Mesothelial cell of epicardium (in vitro differentiated cells): Measurements from ENCODE around the gene HMCN1. TPM values are rescaled to one million over a fixed set of nuclear protein-coding genes. Genes with fewer than 3 reads are reported as not detected.

Experiments
- DNase-seq, 2 experiments: peaks; one replicate each; pipeline ENCODE4 v3.0.0; 2021; ENCODE audit warnings: low spot score in 2 of 2; ENCODE audit not compliant: unreplicated experiment in 2 of 2
- H3K27ac Mint-ChIP-seq: 2 replicates; pipeline ENCODE4 v1.8.0; 2021; ENCODE audit warnings: mixed read lengths
- H3K27me3 Mint-ChIP-seq: 2 replicates; pipeline ENCODE4 v1.8.0; 2021; ENCODE audit warnings: low read depth, mixed read lengths
- H3K36me3 Mint-ChIP-seq: 2 replicates; pipeline ENCODE4 v1.8.0; 2021; ENCODE audit warnings: mixed read lengths
- H3K4me1 Mint-ChIP-seq: 2 replicates; pipeline ENCODE4 v1.8.0; 2021; ENCODE audit warnings: mixed read lengths
- H3K4me3 Mint-ChIP-seq: 2 replicates; pipeline ENCODE4 v1.8.0; 2021; ENCODE audit warnings: mild to moderate bottlenecking, moderate library complexity, mixed read lengths
- H3K9me3 Mint-ChIP-seq: 2 replicates; pipeline ENCODE4 v1.8.0; 2021; ENCODE audit warnings: mixed read lengths
- total RNA-seq: library from RNA; stranded (reverse); gene quantifications from 3 replicates; pipeline ENCODE4 v1.2.1, GENCODE V29; 2021
- TF ChIP-seq, protein P1 (sequence below): fragments of 200-600 bp; sonication (generic); IDR thresholded peaks from one replicate; pipeline ENCODE4 v1.5.0; 2021; ENCODE audit warnings: antibody characterized with exemption; ENCODE audit not compliant: unreplicated experiment

The HMCN1 gene
- total RNA-seq, 1 donor from 2014 or later = 48.8 TPM

- H3K4me1 Mint-ChIP-seq = peaks cover 12% of the 10 kb centered on the region
- no peak overlapping the region for H3K27ac Mint-ChIP-seq
- DNase-seq = no peak
- H3K27me3 Mint-ChIP-seq = peaks cover 1% of the 10 kb centered on the region
- TF ChIP-seq, protein P1, sequence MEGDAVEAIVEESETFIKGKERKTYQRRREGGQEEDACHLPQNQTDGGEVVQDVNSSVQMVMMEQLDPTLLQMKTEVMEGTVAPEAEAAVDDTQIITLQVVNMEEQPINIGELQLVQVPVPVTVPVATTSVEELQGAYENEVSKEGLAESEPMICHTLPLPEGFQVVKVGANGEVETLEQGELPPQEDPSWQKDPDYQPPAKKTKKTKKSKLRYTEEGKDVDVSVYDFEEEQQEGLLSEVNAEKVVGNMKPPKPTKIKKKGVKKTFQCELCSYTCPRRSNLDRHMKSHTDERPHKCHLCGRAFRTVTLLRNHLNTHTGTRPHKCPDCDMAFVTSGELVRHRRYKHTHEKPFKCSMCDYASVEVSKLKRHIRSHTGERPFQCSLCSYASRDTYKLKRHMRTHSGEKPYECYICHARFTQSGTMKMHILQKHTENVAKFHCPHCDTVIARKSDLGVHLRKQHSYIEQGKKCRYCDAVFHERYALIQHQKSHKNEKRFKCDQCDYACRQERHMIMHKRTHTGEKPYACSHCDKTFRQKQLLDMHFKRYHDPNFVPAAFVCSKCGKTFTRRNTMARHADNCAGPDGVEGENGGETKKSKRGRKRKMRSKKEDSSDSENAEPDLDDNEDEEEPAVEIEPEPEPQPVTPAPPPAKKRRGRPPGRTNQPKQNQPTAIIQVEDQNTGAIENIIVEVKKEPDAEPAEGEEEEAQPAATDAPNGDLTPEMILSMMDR = no peak
- H3K36me3 Mint-ChIP-seq = no peaks in the 10 kb centered on the region
- no peak overlapping the region for H3K4me3 Mint-ChIP-seq
- H3K9me3 Mint-ChIP-seq = peaks cover 13% of the 10 kb centered on the region
Measured at GRCh38 chr1:186228749-186229148, 494.6 kb downstream of the HMCN1 start.

DNA sequence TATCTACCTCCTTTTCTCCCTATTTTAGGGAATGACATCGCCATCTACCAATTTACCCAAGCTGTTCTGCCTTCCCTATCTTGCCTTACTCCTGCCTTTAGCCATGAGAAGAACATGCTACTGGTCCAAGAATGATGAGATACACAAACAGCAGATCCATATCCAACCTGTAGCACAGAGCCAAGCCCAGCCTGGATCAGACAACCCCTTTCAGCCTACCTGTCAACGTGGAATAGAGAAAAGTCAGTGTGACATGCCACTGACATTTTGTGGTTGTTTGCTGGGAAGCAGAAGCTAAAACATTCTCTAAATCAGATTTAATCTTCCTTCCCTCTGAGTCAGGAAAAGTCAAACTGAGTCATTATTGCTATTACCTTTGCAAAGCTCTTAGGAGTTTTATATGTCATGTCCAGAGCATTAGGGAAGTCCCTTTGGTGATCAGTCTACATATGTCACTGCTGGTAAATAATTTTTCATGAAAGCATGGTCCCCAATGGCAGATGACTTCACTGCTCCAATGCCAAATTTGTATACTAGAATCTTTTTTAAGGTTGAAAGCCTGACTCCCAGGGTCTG, 497.8 kb downstream of the HMCN1 start:
- H3K9me3 Mint-ChIP-seq = peaks cover 16% of the 10 kb centered on the region
- H3K4me3 Mint-ChIP-seq = no peak overlapping the region
- H3K36me3 Mint-ChIP-seq = no peaks in the 10 kb centered on the region
- TF ChIP-seq, protein P1 = no peak
- no peak overlapping the region for H3K27ac Mint-ChIP-seq
- peaks cover 1% of the 10 kb centered on the region for H3K27me3 Mint-ChIP-seq
- no peaks in the 10 kb centered on the region for H3K4me1 Mint-ChIP-seq
- DNase-seq = no peak

GRCh38 chr1:186234976-186235686, 500.9 kb downstream of the HMCN1 start:
- Mint-ChIP-seq H3K27ac (no peak overlapping the region), H3K36me3 (no peaks in the 10 kb centered on the region), H3K27me3 (no peaks in the 10 kb centered on the region), H3K4me3 (no peak overlapping the region), H3K4me1 (no peaks in the 10 kb centered on the region), H3K9me3 (peaks cover 14% of the 10 kb centered on the region)
- DNase-seq = no peak
- TF ChIP-seq, protein P1 = no peak

GRCh38 chr1:186235696-186236095, 501.5 kb downstream of the HMCN1 start:
- no peaks in the 10 kb centered on the region for H3K4me1 Mint-ChIP-seq

DNA sequence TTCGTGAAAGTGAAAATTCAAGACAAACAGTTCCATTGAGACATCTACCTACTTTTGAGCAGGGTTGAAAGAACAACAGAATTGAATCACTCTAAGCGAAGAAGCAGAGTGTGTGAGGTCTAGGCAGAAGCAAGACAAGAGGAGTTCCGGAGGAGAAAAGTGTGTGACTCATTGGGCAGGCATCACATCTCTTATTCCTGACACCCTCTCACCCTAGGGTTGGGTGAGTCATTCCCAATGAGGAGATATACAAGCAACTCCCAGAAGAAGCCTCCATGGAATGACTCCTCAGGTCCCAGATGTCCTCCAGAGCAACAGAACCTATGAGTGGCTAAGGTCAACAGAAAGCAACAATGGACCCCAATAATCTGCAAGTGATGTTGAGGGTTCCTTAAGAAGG, 502.7 kb downstream of the HMCN1 start:
- TF ChIP-seq, protein P1 = no peak
- Mint-ChIP-seq H3K4me3 (no peak overlapping the region), H3K4me1 (no peaks in the 10 kb centered on the region), H3K9me3 (peaks cover 14% of the 10 kb centered on the region), H3K27me3 (no peaks in the 10 kb centered on the region), H3K27ac (no peak overlapping the region), H3K36me3 (no peaks in the 10 kb centered on the region)
- no peak for DNase-seq

More at GRCh38 chr1:186235696-186236095, 501.5 kb downstream of the HMCN1 start:
- H3K27ac Mint-ChIP-seq = no peak overlapping the region
- peaks cover 14% of the 10 kb centered on the region for H3K9me3 Mint-ChIP-seq
- H3K4me3 Mint-ChIP-seq = no peak overlapping the region
- TF ChIP-seq, protein P1 = no peak
- H3K27me3 Mint-ChIP-seq = no peaks in the 10 kb centered on the region
- H3K36me3 Mint-ChIP-seq = no peaks in the 10 kb centered on the region
- no peak for DNase-seq
